DOHH2 (cell line): ENCODE results near the gene APOO.

ENCODE experiments used
- H3F3A ChIP-seq: fragments of 200-600 bp; sonication (generic), shearing (Covaris generic); 2 replicates; pipeline ENCODE4 v1.6.0; 2016; ENCODE audit warnings: antibody characterized with exemption, mild to moderate bottlenecking; ENCODE audit not compliant: control insufficient read depth, insufficient read depth
- H3K27ac ChIP-seq: fragments of 200-600 bp; sonication (generic); 2 replicates; pipeline ENCODE4 v1.5.1; 2014; ENCODE audit warnings: low read depth, mild to moderate bottlenecking, low read length, moderate library complexity
- H3K27me3 ChIP-seq: fragments of 200-600 bp; sonication (generic); 2 replicates; pipeline ENCODE4 v1.6.1; 2014; ENCODE audit warnings: mild to moderate bottlenecking, low read length, mixed read lengths; ENCODE audit not compliant: control insufficient read depth
- H3K36me3 ChIP-seq: fragments of 200-600 bp; sonication (generic); 2 replicates; pipeline ENCODE4 v1.6.1; 2014; ENCODE audit warnings: mild to moderate bottlenecking, low read length, moderate library complexity, mixed read lengths; ENCODE audit not compliant: control insufficient read depth
- H3K4me1 ChIP-seq: fragments of 200-600 bp; sonication (generic); 2 replicates; pipeline ENCODE4 v1.6.1; 2014; ENCODE audit warnings: mild to moderate bottlenecking, low read length, mixed read lengths; ENCODE audit not compliant: control insufficient read depth
- H3K4me2 ChIP-seq: fragments of 200-600 bp; sonication (generic); 2 replicates; pipeline ENCODE4 v1.6.0; 2014; ENCODE audit warnings: mild to moderate bottlenecking, low read length, moderate library complexity
- H3K4me3 ChIP-seq: fragments of 200-600 bp; sonication (generic); 2 replicates; pipeline ENCODE4 v1.5.1; 2014; ENCODE audit warnings: mild to moderate bottlenecking, low read length, mixed read lengths
- H3K79me2 ChIP-seq: fragments of 200-600 bp; sonication (generic); 2 replicates; pipeline ENCODE4 v1.6.1; 2014; ENCODE audit warnings: mild to moderate bottlenecking, low read length, mixed read lengths; ENCODE audit not compliant: control insufficient read depth
- H3K9me2 ChIP-seq: fragments of 200-600 bp; sonication (generic); replicated peaks from 2 replicates; pipeline ENCODE4 v1.6.1; 2014; ENCODE audit warnings: mild to moderate bottlenecking, low read length, mixed read lengths; ENCODE audit not compliant: control insufficient read depth
- H3K9me3 ChIP-seq: fragments of 200-600 bp; sonication (generic); 2 replicates; pipeline ENCODE4 v1.6.1; 2014; ENCODE audit warnings: antibody characterized with exemption, low read length, mixed read lengths; ENCODE audit not compliant: control insufficient read depth, insufficient read depth
- H4K20me1 ChIP-seq: fragments of 200-600 bp; sonication (generic); 2 replicates; pipeline ENCODE4 v1.6.0; 2014; ENCODE audit warnings: low read depth, mild to moderate bottlenecking, antibody characterized with exemption, low read length, moderate library complexity; ENCODE audit not compliant: control insufficient read depth, insufficient read depth
- CTCF ChIP-seq: fragments of 200-600 bp; sonication (generic); IDR thresholded peaks from one replicate; pipeline ENCODE4 v1.5.1; 2014; ENCODE audit warnings: antibody characterized with exemption, mild to moderate bottlenecking, low read depth, low read length; ENCODE audit not compliant: poor library complexity, severe bottlenecking
- EZH2phosphoT487 ChIP-seq: fragments of 200-600 bp; sonication (generic); IDR thresholded peaks from 2 replicates; pipeline ENCODE4 v1.6.1; 2017; ENCODE audit warnings: borderline replicate concordance, mild to moderate bottlenecking, antibody characterized with exemption, low read length, moderate library complexity, mixed read lengths

Gene APOO

DNA sequence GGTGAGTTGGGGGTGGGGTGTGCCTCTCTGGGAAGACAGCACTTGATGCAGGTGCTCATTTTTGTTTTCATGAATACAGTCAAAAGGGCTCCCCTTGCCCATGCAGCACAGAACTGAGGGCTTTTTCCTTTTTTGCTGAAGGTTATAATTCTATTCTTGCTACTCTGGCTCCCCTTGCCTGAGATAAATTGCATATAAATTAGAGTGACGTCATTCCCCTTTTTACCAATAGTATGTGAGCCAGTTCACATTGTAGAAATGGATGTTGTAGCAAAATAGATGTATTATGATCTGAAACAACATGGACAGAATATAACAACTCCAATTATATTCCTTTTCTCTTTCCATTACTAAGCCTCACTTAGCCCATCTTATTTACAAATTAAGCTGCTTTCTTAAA is 28.4 kb upstream of the APOO start:
- Histone ChIP-seq H3K4me3 (no peak overlapping the region), H3K36me3 (no peaks in the 10 kb centered on the region), H3K4me1 (no peaks in the 10 kb centered on the region), H3F3A (no peaks in the 10 kb centered on the region), H3K27me3 (no peaks in the 10 kb centered on the region), H3K27ac (no peak overlapping the region), H4K20me1 (no peaks in the 10 kb centered on the region), H3K9me3 (no peaks in the 10 kb centered on the region), H3K9me2 (no peaks in the 10 kb centered on the region), H3K4me2 (no peak overlapping the region), H3K79me2 (no peaks in the 10 kb centered on the region)
- TF ChIP-seq CTCF, result no peak
- TF ChIP-seq EZH2phosphoT487, result no peak

GRCh38 chrX:23935106-23935505 is 27.4 kb upstream of the APOO start:
- no peaks in the 10 kb centered on the region for H3K9me3 ChIP-seq
- H3K4me1 ChIP-seq, result no peaks in the 10 kb centered on the region; the same call in 1 of the 2 replicates
- no peaks in the 10 kb centered on the region for H4K20me1 ChIP-seq
- H3F3A ChIP-seq, result no peaks in the 10 kb centered on the region
- no peak overlapping the region for H3K4me3 ChIP-seq
- H3K27ac ChIP-seq, result no peak overlapping the region
- H3K36me3 ChIP-seq, result no peaks in the 10 kb centered on the region
- no peaks in the 10 kb centered on the region for H3K9me2 ChIP-seq
- H3K27me3 ChIP-seq, result no peaks in the 10 kb centered on the region
- TF ChIP-seq CTCF (no peak), EZH2phosphoT487 (no peak)
- no peaks in the 10 kb centered on the region for H3K79me2 ChIP-seq
- no peak overlapping the region for H3K4me2 ChIP-seq

DNA sequence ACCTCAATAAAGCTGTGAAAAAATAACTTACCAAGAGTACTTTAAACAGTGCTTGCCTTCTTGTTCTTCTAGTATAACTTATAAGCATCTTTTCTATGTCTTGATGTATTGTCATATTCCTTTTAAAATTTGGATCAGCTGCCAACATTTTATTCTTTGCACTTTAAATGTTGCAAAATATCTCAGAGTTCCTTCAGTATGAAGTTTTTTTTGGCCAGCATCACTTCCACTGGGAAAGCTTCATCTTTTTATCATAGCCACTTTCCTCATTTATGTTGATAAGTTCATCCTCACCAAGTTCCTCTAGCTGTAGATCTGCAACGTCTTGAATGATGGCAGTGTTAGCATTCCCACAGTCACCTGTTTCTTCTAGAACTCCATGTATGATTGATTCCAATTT is 24.3 kb upstream of the APOO start:
- Histone ChIP-seq H3K9me2 (no peaks in the 10 kb centered on the region), H3K27me3 (no peaks in the 10 kb centered on the region), H3K27ac (no peak overlapping the region), H3K79me2 (no peaks in the 10 kb centered on the region), H3K4me1 (no peaks in the 10 kb centered on the region; the same call in 1 of the 2 replicates), H3K4me2 (no peak overlapping the region), H3K4me3 (no peak overlapping the region), H4K20me1 (no peaks in the 10 kb centered on the region), H3F3A (no peaks in the 10 kb centered on the region), H3K36me3 (no peaks in the 10 kb centered on the region), H3K9me3 (no peaks in the 10 kb centered on the region)
- TF ChIP-seq CTCF (no peak), EZH2phosphoT487 (no peak)
